NOMO-1 treated with dmso at 0.1 percent for 144 hours (cell line): ENCODE results near the gene CDKAL1.
"Not testable (repeated sequence)": the region's sequence is repeated elsewhere in the genome, so short reads cannot be mapped to it uniquely, and the experiment has no call there.

Source experiments
- DNase-seq: peaks from one replicate; lab custom pipeline; 2025; ENCODE audit not compliant: unreplicated experiment; lab: John Stamatoyannopoulos, UW

CDKAL1 gene

DNA sequence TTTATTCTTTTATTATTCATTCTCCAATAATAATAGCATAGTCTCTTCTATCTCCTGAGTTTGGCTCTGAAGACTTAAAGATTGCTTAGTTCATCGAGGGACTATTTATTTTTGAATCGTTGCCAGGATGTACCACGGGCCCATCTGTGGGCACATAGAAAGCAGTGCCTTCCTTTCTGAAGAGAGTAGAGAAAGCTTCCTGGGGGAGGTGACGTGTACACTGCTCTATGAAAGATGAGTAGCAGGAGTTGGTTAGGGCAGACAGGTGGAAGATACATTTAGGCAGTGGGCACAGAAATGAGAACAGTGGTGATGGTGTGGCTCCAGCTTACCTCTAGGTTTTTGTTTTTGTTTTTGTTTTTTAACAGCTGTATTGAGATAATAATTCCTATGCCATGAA lies 98.4 kb downstream of the CDKAL1 start:
- DNase-seq = no peak

DNA sequence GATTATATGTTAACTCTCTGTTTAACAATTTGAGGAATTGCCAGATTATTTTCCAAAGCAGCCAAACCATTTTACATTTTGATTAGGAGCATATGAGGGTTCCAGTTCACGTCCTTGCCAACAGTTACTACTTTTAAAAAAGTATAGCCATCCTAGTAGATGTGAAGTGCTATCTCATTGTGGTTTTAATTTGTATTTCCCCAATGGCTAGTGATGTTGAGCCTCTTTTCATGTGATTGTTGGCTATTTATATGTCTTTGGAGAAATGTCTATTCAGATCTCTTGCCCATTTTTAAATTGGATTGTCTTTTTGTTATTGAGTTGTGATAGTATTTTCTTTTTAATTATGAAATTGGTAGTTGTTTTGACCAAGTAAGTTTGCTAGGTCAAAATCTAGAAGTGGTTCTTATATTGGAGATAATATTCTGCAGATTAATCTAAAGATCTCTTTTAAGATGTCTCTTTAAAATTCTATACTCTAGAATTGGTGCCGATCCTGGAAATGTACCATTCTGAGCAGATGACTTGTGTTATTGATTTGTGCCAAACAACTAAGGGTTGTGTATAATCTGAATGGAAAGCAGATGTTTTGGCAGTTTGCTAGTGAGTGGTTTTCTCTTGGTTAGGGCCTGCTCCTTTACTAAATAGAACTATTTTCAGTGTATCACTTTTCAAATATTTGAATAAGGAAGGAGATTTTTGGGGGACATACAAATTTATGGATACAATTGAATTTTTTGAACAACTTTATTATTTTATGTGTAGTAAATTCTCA lies 99.5 kb downstream of the CDKAL1 start:
- no peak for DNase-seq

DNA sequence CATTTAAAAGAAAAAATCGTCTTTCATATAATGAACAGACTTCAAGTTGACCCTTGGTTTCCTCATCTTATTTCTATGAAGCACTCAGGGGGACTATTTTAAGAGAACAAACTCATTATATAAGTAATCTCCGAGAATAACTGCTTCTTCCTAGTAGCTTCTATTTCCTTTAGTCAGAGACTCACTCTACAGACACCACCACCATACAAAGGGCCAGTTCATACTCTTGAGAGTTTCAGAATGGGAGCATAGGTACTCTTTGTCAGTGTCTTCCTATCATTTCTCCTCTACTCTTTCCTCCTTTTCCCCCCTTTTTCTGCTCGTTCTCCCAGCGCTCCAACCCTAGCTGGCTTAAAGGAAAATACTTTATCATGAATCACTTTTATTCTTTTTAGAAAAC lies 104.9 kb downstream of the CDKAL1 start:
- no peak for DNase-seq

DNA sequence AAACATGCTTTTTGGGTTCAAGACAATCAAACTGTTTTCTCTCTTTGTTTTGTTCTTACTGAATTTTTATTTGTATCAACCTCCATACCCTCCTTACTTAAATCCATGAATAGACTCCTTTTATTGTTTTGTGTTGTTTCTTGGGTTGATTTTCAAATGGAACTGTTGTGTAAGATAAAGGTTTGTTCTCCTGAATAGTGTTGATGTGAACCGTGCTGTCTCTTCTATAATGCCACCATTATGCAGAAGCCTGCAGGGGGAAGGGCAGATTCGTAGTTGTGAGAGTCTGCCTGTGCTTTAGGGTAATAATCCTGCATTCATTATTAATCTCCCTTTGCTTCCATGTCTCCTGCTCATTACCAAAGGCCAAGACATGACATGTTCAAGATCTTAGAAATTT lies 105.9 kb downstream of the CDKAL1 start:
- DNase-seq = no peak

DNA sequence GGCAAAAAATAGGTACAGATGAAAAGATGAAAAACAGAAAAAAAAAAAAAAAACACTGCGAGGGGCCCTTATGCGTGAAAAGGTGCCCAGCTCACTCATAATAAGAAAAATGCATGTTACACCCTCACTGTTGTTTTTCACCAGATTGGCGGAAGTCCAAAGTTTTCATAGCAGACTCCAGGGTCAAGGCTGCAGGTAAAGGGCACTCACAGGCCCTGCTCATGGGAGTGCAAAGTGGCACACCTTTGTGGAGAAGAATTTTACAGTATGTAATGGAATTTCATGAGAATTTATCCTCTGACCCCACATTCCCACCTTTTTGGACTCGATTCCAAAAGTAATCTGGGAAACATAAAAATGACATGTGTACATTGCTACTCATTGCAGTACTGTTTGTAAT lies 108.2 kb downstream of the CDKAL1 start:
- DNase-seq = no peak

DNA sequence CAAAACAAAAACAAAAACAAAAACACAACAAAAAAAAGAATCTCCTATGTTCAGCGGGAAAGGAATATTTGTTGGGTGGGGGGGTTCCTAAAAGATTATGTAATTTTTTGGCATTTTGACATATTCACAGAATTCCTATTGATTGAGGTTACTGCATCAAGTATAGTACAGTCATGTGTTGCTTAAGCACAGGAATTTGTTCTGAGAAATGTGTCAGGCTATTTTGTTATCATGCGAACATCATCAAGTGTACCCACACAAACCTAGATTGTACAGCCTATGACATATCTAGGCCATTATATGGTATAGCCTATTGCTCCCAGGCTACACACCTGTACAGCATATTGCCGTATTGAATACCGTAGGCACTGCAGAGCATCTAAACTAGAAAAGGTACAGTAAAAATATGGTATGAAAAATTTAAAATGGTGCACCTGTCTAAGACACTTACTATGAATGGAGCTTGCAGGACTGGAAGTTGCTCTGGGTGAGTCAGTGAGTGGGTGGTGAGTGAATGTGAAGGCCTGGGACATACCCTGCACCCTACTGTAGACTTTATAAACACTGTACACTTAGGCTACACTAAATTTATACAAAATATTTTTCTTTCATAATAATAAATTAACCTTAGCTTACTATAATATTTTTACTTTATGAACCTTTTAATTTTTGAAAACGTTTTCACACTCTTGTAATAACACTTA lies 110.6 kb downstream of the CDKAL1 start:
- no peak for DNase-seq

DNA sequence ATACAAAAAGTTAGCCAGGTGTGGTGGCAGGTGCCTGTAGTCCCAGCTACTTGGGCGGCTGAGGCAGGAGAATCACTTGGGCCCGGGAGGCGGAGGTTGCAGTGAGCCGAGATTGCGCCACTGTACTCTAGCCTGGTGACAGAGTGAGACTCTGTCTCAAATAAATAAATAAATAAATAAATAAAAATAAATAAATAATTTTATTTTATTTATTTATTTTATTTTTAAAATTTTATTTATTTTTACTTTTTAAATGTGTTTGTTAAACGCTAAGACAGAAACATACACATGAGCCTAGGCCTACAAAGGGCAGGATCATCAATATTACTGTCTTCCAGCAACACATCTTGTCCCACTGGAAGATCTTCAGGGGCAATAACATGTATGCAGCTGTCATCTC lies 111.3 kb downstream of the CDKAL1 start:
- DNase-seq = not testable (repeated sequence)

DNA sequence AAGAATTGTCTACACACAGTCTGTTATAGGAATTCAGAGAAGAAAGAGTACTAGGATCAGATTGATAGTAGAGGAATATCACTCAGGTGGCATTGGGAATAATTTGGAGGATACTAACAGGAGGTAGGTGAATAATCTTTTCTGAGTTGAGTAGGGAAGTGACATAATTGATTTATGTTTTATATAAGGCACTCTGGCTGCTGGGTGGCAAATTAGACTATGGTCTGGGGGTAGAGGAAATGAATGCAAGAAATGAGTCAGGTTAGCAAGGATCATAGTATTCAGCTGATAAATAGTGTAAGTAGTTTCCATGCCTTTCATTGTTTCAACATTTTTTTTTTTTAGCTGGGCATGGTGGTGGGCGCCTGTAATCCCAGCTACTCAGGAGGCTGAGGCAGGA lies 113.3 kb downstream of the CDKAL1 start:
- no peak for DNase-seq

DNA sequence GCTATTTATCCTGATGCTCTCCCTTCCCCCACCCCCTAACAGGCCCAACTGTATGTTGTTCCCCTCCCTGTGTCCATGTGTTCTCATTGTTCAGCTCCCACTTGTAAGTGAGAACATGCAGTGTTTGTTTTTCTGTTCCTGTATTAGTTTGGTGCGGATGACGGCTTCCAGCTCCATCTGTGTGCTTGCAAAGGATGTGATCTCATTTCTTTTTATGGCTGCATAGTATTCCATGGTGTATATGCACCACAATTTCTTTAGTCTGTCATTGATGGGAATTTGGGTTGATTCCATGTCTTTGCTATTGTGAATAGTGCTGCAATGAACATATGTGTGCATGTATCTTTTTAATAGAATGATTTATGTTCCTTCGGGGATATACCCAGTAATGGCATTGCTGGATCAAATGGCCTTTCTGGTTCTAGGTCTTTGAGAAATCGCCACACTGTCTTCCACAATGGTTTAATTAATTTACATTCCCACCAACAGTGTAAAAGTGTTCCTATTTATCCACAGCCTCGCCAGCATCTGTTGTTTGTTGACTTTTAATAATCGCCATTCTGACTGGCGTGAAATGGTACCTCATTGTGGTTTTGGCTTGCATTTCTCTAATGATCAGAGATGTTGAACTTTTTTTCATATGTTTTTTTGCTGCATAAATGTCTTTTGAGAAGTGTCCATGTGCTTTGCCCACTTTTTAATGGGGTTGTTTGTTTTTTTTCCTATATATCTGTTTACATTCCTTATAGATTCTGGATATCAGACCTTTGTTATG lies 115.6 kb downstream of the CDKAL1 start:
- DNase-seq = not testable (repeated sequence)

DNA sequence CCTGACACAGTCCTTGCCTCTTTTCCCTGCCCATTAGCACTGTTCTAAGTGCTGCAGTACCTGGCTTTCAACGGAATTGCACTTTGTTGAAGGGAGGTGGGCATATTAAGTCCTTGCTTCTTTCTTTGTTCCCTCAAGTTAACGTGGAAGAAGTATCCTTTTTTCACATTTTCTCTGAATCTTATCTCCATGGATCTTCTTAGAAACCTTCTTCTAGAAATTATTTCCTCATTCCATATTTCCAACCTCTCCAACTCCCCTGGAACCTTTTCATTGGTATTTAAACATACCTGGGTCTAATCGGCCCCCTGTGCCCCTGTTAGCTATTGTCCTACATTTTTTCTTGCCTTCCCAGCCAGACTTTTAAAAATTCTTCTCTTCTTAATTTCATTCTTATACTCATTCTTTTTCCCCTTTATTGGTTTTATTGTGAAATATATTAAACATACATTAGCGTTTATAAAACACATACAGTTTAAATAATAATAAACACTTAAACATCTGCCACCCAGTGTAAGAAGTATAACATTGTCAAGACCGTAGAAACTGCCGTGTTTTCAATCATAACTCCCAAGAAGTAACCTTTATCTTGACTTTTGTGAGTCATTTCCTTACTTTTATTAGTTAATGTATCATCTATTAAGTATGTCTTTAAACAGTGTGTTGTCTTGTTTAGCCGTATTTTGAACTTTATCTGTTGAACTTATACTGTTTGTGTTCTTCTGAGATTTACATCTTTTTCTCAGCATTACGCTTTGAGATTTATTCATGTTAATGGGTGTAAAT lies 118.2 kb downstream of the CDKAL1 start:
- DNase-seq = no peak

DNA sequence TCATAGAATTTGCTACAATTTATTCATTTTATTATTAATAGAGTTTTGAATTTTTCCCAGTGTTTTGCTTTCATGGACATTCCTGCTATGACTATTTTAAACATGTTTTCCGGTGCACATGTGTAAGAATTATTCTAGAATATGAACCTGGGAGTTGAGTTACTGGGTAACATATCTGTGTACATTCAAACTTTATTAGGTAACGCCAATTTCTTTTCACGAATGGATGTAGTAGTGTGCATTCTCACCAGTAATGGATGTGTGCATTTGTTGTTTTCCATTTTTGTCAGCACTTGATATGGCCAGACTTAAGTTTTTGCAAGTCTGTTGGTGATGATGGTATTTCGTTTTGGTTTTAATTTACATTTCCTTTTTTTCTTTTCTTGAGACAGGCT lies 118.8 kb downstream of the CDKAL1 start:
- no peak for DNase-seq

DNA sequence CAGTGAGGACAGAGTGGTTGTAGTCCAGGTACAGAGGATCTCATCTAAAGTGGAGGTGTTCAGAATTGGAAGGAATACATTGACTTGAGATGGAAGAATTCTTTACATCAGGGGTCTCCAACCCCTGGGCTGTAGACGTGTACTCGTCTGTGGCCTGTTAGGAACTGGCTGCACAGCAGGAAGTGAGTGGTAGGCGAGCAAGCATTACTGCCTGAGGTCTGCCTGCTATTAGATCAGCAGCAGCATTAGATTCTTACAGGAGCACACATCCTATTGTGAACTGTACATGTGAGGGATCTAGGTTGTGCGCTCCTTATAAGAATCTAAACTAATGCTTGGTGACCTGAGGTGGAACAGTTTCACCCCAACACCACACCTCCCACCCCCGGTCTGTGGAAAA lies 121.1 kb downstream of the CDKAL1 start:
- no peak for DNase-seq

DNA sequence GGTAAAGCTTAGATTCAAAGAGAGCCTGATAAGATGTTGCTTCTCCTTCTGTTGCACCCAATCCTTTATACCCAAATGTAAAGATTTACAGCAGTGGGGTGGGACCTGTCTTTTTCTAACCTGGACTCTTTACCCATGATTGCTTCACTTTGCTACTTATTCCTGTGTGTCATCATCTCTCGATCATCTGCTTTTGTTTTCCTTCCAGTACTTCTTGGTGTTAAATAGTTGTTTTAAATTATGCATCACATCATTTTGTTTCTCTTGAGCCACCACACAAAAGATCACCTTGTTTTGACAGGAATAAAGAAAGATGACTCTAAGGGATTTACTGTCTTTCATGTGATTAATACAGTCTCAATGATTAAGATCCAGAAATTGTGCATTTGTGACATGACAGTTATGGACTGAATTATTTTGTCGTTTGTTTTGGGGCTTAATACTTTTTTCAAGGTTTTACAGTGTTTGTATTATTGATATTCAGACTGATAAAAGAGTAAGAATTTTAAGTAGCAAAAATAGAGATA lies 123.1 kb downstream of the CDKAL1 start:
- DNase-seq = no peak

DNA sequence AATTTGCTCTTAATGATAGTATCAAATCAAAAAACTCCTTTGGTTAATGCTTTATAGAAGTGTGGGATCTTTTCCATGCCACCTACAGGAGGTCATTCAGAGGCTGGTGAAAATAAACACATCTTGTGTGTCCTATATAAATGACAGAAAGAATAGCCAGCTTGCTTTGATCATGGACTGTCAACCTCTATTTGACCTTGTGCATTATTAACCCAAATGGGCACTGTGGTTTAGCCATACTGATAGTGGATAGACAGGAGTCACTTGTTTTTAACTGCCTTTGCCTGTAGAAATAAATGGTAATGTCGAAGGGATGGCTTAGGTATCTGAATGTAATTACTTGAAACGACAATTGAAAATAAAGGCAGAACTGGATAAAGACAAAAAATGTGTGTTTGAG lies 123.8 kb downstream of the CDKAL1 start:
- no peak for DNase-seq

DNA sequence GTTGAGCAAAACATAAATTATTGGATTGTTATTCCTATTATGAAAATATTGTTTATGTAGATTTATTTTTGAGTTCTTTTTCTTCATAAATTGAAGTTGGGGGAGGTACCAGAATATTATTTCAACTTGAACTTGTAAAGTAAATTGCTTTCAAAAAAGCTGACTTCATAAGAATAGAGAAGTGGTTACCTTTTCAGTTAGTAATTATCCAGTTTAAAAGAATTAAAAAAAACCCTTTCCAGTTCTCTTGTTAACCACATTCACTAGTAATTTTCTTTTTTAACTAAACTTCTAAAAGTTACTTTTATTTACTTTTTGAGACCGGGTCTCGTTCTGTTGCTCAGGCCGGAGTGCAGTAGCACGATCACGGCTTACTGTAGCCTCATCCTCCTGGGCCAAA lies 124.3 kb downstream of the CDKAL1 start:
- DNase-seq = no peak

DNA sequence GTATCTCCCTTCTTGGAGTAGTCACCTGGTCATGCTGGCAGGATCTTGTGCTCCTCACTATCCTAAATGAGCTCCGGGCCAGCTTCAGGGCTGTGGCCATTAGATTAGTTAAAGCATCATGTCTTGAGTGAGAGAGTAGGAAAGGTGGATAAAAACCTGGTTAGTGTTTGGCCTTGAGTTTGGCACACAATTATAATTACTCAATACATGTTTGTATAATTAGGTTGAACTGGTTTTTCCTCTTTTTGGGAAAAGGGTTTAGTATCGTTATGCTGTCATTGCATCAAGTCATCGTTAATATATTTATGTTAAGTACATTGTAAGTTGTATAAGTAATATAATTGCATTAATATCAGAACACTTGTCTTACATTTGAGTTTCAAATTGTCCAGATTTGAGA lies 126.3 kb downstream of the CDKAL1 start:
- no peak for DNase-seq

DNA sequence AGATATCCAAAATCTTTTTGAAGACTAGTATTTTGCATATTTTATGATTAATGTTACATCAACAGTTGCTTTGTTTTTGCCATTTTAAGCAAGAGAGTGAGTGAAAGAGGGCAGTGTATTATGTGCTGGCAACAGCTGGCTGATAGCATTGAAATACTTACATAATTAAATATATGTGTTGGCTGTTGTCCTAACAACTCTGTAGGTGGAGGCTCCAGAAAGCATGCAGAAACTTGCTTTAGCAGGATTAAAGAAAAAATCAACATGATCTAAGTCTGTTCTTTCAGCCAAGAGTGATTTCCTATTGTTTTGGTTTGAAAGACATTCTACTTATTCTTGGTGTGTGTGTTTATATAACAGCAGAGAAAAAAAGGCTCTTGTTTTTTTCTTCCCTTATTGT lies 127.5 kb downstream of the CDKAL1 start:
- DNase-seq = no peak

DNA sequence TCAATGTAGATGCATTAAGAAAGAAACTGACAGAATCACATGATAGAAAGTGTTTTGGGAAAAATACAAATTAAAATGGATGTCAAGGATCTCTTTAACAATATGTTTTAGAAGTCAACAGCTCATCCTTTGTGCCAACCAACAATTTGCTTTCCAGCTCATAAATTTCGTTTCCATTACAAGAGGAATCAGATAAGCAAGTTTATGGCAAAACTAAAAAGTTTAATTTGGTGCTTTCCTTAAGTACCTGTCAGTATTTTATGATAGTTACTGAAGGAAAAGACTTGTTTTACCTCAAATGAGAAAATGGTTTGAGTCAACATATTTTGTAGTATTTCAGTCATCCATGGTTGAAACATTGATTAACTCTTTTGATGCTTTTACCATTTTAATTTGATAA lies 130.0 kb downstream of the CDKAL1 start:
- DNase-seq = no peak

DNA sequence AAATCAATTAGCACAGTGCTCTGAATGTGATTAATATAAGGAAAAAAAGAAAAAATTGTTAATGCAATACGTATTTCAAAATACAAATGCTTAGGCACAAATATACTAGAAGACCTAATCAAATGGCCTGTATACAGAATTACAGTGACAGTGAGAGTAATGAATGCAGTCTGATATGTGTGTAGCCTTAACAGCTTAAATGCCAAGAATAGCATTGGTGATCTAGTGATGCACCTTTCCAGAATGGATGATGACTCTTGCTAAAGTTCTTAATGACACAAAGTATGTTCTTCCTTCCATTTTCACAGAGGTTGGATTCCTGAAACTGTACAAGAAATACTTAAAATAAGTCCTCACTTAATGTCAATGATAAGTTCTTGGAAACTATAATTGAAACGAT lies 131.0 kb downstream of the CDKAL1 start:
- no peak for DNase-seq

DNA sequence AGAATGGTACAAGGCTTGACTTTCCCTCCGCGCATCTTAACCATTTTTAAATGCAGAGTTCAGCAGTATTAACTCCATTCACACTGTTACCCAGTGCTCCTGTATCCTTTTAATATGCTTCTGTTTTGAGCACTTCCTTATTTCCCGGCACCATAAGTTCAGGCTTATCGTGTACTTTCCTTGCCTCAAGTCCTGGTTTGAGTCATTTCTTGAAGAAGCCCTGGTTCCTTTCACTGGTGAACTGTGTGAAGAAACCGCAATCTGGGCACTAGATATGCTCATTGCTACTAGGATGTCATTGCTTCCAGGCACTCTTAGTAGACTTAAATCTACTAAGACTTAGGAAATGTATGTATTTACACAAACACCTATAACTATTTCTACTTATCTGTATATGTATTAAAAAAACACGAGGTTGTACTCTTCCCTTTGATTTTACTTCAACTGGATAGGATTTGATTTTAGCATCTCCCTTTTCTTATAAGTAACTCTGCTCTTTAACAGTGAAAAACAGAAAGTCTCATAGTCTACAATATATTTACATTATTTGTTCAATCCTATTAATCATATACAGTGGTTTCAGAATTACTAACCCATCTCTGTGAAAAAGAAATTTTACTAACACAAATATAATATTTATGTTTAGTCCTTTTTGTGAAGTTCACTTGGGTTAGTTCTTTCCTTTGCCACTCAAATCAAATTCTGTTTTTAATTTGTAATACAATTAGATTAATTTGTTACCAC lies 135.5 kb downstream of the CDKAL1 start:
- DNase-seq = no peak
